ENCODE results near the gene MYO1D.

DNA sequence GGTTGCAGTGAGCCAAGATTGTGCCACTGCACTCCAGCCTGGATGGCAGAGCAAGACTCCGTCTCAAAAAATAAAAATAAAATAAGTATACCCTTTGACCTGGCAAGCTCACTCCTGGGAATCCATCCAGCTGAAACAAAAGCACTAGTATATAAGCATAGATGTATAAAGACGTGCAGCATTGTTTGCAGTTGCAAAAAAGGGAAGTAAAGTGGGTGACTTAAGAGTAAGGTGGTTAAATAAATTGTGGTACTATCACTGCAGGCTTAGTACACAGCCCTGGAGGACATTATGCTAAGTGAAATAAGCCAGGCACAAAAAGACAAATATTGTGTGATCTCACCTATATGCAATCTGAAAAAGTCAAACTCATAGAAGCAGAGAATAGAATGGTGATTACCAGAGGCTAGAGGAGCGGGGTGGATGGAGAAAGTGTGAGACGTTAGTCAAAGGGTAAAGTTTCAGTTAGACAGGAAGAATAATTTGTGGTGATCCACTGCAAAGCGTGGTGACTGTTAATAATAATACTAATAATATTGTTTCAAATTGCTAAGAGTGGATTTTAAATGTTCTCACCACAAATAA is 113.0 kb downstream of the MYO1D start:
- TF ChIP-seq, protein P1, sequence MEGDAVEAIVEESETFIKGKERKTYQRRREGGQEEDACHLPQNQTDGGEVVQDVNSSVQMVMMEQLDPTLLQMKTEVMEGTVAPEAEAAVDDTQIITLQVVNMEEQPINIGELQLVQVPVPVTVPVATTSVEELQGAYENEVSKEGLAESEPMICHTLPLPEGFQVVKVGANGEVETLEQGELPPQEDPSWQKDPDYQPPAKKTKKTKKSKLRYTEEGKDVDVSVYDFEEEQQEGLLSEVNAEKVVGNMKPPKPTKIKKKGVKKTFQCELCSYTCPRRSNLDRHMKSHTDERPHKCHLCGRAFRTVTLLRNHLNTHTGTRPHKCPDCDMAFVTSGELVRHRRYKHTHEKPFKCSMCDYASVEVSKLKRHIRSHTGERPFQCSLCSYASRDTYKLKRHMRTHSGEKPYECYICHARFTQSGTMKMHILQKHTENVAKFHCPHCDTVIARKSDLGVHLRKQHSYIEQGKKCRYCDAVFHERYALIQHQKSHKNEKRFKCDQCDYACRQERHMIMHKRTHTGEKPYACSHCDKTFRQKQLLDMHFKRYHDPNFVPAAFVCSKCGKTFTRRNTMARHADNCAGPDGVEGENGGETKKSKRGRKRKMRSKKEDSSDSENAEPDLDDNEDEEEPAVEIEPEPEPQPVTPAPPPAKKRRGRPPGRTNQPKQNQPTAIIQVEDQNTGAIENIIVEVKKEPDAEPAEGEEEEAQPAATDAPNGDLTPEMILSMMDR (IDR thresholded peaks at IDR 0.05) = no peak
- TF ChIP-seq POLR2A (IDR thresholded peaks at IDR 0.05) = no peak
